OCI-LY1 (cell line): ENCODE measurements around the gene TSEN2.

Experiments used
- EZH2 ChIP-seq: fragments of 200-600 bp; sonication (generic), shearing (Covaris generic); IDR thresholded peaks from 2 replicates; pipeline ENCODE4 v1.8.0; 2017; ENCODE audit warnings: borderline replicate concordance, mixed run types, mild to moderate bottlenecking, antibody characterized with exemption, low read length, moderate library complexity, mixed read lengths
- TF ChIP-seq, protein P1 (sequence below): fragments of 200-600 bp; sonication (generic), shearing (Covaris generic); IDR thresholded peaks from 2 replicates; pipeline ENCODE4 v1.5.1; 2017; ENCODE audit warnings: mild to moderate bottlenecking, antibody characterized with exemption, low read length, moderate library complexity, mixed read lengths

DNA sequence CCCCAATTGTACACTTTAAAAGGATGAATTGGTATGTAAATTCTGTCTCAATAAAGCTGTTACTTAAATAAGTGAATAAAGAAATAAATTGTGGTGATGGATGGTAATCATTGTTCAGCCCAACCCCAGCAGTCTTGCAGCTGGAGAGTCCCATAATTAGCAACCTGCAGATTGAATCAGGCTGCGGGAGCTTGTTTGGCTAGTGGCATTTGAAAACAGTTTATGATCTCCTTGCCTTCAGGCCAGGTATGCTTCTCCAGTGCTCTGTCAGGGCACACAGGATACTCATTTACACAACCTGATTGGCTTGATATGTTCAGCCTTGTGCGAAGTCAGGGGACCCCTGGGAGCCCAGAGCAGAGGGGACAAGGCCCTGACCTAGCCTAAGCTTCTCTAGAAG, 16.5 kb upstream of the TSEN2 start:
- TF ChIP-seq, protein P1, sequence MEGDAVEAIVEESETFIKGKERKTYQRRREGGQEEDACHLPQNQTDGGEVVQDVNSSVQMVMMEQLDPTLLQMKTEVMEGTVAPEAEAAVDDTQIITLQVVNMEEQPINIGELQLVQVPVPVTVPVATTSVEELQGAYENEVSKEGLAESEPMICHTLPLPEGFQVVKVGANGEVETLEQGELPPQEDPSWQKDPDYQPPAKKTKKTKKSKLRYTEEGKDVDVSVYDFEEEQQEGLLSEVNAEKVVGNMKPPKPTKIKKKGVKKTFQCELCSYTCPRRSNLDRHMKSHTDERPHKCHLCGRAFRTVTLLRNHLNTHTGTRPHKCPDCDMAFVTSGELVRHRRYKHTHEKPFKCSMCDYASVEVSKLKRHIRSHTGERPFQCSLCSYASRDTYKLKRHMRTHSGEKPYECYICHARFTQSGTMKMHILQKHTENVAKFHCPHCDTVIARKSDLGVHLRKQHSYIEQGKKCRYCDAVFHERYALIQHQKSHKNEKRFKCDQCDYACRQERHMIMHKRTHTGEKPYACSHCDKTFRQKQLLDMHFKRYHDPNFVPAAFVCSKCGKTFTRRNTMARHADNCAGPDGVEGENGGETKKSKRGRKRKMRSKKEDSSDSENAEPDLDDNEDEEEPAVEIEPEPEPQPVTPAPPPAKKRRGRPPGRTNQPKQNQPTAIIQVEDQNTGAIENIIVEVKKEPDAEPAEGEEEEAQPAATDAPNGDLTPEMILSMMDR = no peak
- TF ChIP-seq EZH2 = no peak
